Measurements from ENCODE around the gene USP53.

DNA sequence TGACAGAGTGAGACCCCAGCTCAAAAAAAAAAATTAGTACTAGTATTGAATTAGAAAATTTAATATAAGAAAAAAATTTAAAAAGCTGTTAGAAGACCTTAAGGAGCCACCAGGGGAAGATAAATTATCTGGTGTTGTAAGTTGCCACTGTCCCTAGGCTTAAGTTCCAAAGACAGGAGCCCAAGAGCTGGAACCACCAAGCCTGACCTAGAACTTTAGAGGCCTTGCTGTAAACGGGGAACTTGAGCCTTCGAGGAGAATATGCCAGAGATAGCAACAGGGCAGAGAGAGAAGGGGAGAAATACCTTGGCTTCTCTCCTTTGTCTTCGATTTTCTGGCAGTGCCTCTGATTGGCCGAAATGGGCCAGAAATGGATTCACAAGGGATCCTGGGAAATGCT is 8.9 kb downstream of the USP53 start:
- TF ChIP-seq POLR2A (IDR thresholded peaks at IDR 0.05): no peak
- TF ChIP-seq, protein P1, sequence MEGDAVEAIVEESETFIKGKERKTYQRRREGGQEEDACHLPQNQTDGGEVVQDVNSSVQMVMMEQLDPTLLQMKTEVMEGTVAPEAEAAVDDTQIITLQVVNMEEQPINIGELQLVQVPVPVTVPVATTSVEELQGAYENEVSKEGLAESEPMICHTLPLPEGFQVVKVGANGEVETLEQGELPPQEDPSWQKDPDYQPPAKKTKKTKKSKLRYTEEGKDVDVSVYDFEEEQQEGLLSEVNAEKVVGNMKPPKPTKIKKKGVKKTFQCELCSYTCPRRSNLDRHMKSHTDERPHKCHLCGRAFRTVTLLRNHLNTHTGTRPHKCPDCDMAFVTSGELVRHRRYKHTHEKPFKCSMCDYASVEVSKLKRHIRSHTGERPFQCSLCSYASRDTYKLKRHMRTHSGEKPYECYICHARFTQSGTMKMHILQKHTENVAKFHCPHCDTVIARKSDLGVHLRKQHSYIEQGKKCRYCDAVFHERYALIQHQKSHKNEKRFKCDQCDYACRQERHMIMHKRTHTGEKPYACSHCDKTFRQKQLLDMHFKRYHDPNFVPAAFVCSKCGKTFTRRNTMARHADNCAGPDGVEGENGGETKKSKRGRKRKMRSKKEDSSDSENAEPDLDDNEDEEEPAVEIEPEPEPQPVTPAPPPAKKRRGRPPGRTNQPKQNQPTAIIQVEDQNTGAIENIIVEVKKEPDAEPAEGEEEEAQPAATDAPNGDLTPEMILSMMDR (IDR thresholded peaks at IDR 0.05): no peak

Data from thyroid gland (tissue), 4 donors.